Suppressor macrophage (primary cell): Measurements from ENCODE around the gene GTF2IRD1.
"Not testable (repeated sequence)": the region's sequence is repeated elsewhere in the genome, so short reads cannot be mapped to it uniquely, and the experiment has no call there.

Source experiments
- DNase-seq, 4 experiments: peaks; one replicate each; pipeline ENCODE4 v3.0.0-alpha.2; 2020 to 2022

The GTF2IRD1 gene

GRCh38 chr7:74519395-74519794 is 65.7 kb downstream of the GTF2IRD1 start:
- no peak for DNase-seq

DNA sequence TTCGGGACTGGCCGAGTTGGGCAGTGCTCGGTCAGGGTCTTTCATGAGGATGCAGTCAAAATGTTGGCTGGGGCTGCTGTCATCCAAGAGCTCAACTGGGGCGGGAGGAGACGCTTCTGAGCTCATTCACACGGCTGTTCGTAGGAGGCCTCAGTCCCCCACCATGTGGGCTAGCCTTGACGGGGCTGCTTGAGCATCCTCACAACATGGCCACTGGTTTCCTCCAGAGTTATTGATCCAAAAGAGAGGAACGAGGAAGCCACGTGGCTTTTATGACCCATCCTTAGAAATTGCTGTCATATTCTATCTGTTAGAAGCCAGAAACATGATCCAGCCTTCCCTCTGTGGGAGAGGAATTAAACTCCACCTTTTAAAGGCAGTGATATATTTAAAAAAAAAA is 68.1 kb downstream of the GTF2IRD1 start:
- no peak for DNase-seq

DNA sequence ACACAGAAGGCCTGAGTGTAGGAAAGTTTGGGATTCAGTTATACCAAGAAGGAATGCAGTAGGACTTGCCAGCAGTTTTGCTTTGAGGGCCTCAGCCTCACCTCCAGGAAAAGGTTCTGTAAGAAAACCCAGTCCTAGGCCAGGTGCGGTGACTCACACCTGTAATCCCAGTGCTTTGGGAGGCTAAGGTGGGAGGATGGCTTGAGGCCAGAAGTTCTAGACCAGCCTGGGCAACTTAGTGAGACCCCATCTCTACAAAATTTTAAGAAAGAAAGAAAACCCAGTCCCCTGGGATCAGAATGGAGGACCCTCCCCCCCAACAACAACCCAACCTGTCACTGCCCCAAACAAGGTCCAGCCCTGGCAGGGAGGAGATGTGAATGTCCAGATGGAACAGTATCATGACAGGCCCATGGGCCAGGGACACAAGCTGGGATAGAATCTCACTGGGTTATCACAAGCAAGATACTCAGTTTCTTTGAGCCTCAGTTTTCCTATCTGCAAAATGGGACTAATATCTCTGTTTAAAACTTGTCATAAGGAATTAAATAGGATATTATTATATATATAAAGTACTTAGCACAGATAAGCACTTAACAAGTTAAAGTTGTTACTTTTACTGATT is 68.7 kb downstream of the GTF2IRD1 start:
- DNase-seq, result no peak

- DNase-seq, result no peak
Measured at GRCh38 chr7:74523015-74523414, 69.3 kb downstream of the GTF2IRD1 start.

DNA sequence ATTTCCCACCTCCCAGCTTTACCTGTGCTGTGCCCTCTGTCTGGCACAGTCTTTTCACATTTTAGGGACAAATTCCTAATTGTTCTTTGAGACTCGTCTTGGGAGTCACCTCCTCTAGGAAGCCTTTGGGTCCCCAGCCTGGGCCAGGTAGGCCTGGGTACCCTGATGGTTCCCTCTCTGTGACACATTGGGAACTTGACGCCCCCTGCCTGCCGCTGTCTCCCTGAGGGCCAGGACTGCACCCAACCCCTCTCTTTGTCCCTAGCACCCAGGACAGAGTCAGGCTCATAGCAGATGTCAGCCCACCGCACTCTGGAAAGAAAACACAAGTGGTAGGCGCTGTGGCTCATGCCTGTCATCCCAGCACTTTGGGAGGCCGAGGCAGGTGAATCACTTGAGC is 71.4 kb downstream of the GTF2IRD1 start:
- no peak for DNase-seq

- DNase-seq, result peak in 2 of 4 experiments; percentile 16 to 22
Measured at GRCh38 chr7:74525881-74526280, 72.2 kb downstream of the GTF2IRD1 start.

GRCh38 chr7:74526780-74527179 is 73.1 kb downstream of the GTF2IRD1 start:
- no peak for DNase-seq

DNA sequence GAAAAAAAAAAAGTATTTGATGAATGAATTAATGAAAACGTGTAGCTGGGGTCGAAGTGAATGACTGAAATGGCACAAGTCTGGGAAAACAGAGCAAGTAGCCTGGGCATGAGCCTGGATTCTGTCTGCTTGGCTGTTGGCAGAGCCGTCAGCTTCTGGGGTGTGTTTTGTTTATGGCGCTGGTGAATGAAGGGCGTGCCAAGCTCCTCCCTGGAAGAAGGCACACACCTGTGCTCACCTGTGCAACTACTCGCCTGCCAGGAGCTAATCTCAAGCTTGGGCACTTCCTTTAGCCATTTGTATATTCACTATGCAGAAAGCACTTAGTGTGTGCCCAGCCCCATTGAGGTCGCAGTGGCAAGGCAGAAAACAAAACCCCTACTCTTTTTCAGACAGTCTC is 74.1 kb downstream of the GTF2IRD1 start:
- no peak for DNase-seq

DNA sequence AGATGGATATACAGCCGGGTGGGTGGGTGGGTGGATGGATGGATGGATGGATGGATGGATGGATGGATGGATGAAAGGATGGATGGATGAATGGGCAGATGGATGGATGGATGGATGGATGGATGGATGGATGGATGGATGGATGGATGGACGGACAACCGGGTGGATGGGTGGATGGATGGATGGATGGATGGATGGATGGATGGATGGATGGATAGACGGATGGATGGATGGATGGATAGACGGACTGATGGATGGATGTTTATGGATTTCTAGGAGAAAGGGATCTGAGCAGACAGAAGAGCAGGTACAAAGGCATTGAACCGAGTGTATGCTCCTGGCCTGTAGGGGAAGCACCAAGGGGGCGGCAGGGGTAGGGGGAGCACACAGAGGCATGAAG is 75.1 kb downstream of the GTF2IRD1 start:
- not testable (repeated sequence) for DNase-seq

DNA sequence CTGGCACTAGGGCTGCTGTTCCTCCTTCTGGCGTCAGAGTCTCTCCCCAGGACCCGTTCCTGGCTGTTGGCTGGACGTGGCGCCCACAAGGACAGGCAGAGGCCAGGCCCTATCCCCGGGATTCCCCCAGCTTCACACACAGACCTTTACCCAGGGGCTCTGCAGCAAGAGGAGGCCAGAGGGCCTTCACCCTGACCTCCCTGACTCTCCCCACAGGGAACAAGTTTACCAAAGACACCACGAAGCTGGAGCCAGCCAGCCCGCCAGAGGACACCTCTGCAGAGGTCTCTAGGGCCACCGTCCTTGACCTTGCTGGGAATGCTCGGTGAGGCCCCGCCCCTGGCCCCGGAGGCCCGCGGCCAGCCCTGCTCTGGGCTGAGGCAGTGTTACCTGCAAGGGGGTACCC is 82.2 kb downstream of the GTF2IRD1 start:
- DNase-seq, result no peak

GRCh38 chr7:74541937-74542336 is 88.2 kb downstream of the GTF2IRD1 start:
- not testable (repeated sequence) for DNase-seq

GRCh38 chr7:74542558-74543117 is 88.9 kb downstream of the GTF2IRD1 start:
- DNase-seq, result no peak

- peak; percentile 81 to 88 (median 86) for DNase-seq
Measured at GRCh38 chr7:74544706-74545469, 91.2 kb downstream of the GTF2IRD1 start.

DNA sequence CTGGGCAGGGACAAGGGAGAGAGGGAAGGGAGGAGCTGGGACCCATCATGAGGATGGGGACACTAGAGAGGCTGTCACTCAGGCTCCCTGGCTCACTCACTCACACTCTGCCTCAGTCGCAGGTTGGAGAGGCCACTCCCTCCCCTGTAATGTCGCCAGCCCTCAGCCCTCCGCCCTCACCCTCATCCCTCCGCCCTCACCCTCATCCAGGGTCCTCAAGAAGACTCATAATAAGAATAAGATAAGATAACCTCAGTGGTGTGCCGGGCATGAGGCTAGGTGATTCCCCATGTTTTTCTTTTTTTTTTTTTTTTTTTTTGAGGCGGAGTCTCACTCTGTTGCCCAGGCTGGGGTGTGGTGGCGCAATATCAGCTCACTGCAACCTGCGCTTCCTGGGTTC is 92.2 kb downstream of the GTF2IRD1 start:
- DNase-seq, result no peak

GRCh38 chr7:74553596-74554012 is 99.9 kb downstream of the GTF2IRD1 start:
- peak; percentile 35 to 66 (median 59) for DNase-seq

DNA sequence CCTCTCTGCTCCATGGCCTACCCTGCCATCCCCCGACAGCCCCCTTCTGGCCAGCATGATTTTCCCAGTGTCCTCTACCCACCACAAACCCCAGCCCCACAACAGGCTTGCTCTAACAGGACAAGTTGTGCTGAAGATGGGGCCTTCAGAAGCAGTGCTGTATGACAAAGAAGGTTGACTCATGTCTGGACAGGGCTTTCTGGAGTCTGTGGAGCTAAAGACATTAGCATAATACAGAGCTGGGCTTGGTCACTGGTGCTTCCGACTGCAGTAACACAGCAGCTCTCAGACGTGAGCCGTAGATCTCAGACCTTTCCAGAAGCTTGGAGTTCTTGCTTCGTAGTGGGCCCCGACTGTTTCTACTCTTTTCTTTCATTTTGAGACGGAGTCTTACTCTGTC is 100.5 kb downstream of the GTF2IRD1 start:
- DNase-seq, result no peak

DNA sequence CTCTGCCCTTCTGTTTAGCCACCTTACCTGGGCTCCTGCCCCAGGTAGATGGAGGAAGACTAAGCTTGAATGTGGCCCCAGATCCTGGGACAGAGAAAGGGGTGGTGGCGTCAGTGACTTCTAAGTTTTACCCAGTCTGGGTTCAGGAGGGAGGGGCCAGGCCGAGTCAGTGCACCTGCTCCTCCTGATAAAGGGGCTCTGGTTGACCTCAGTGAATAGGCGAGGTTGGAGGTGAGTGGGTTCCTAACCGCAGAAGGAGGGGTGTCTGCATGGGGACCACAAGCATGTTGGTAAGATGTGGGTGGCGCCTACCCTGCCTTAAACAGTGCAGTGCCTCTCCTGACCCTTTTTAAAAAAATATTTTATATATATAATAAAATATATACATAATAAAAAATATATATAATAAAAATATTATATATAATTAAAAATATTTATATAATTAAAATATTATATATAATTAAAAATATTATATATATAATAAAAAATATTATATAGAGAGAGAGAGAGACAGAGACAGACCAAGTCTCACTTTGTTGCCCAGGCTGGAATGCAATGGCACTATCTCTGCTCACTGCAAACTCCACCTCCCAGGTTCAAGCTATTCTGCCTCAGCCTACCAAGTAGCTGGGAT is 106.5 kb downstream of the GTF2IRD1 start:
- DNase-seq, result no peak

DNA sequence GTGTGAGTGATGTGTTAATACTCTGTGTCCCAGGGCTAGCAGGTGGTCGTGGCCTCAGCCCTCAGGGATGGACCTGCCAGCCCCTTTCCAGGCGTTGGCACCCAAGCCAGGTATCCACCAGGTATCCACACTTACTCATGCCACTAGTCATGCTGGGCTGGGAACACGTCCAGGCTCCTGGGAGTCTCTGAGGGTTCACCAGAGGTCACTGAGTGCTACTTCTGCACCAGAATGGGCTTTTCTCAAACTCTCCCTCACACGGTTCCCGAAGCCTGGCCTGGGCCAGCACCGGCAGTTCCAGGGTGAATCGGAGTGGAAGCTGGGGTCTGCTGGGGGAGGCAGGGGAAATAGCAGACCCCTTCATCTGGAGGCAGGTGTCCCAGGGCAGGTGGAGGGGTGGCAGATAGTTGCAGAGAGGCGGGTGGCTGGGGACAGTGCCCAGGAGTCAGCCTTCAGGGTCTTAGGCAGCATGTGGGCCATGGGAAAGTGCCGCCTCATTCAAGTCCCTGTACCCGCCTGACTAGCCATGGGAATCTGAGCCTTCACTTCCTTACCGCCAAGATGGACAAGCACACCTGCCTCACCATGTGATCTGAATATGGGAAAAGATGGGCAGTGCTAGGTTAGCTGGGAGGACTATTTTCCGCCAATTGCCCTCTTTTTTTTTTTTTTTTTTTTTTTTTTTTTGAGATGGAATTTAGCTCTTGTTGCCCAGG is 108.3 kb downstream of the GTF2IRD1 start:
- DNase-seq, result no peak

DNA sequence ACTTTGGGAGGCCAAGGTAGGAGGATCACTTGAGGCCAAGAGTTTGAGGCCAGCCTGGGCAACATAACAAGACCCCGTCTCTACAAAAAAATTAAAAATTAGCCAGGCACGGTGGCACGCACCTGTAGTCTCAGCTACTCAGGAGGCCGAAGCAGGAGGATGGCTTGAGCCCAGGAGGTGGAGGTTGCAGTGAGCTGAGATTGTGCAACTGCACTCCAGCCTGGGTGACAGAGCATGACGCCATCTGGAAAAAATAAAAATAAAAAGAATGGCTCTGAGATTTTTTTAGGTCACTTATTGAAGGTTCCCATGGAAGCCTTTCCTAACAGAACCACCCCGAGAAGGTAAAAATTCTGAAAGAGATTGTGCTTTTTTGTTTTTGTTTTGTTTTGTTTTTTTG is 109.9 kb downstream of the GTF2IRD1 start:
- not testable (repeated sequence) for DNase-seq

- DNase-seq, result no peak
Measured at GRCh38 chr7:74567318-74567668, 113.6 kb downstream of the GTF2IRD1 start.

DNA sequence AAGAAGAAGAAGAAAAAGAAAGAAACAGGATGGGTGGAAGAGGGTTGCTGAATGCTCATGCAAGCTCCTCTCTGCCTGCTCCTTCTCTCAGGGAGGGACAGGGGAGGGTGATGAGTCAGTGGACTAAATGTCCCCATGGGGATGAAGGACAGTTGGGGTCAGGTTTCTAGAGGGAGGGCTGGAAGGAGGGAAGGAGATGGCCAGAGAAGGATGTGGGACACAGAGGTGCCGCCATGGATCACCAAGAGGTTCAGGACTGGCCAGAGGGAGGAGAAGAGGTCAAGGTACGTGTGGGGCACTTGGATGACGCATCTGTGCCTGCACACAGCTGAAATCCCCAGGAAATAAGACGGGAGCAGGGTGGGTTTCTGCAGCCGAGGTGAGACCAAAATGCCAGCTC is 115.0 kb downstream of the GTF2IRD1 start:
- no peak for DNase-seq

DNA sequence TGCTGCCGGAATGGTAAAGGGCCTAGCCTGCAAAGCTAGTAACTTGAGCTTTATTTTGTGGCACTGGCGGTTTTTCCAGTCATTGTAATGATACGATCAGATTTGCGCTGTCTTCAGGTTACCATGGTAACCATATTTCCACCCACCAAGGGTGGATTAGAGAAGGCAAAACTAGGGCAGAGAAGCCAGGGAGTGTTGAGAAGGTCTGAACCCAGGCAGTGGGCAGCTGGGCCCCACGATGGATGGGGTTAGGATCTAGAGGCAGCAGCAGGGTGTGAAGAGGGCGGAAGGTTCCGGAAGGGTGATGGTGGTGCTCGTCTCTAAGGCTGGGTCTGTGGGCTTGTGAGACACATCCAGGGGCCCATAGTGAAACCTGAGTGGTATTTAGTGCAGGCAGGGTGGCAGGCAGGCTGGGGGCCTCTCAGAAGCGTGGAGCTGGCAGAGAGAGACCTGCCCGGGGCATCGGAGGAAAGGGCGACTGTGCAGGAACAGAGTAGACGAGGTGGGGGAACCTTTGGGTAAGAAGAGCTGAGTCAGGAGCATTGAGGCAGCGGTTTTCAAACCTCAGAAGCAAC is 115.9 kb downstream of the GTF2IRD1 start:
- DNase-seq, result no peak
